NT2/D1 (cell line): ENCODE data around the gene SUSD1.

Experiments
- DNase-seq: peaks from one replicate; pipeline ENCODE4 v3.0.0-alpha.2; 2011; ENCODE audit warnings: low read depth, low spot score
- H3K27me3 ChIP-seq: 2 replicates; pipeline ENCODE4 v1.6.0; 2011; ENCODE audit warnings: mild to moderate bottlenecking; ENCODE audit not compliant: insufficient read length, insufficient read depth
- H3K36me3 ChIP-seq: 2 replicates; pipeline ENCODE4 v1.6.1; 2011; ENCODE audit warnings: mild to moderate bottlenecking, low read length, mixed read lengths; ENCODE audit not compliant: insufficient read depth, insufficient read length
- H3K4me1 ChIP-seq: 2 replicates; pipeline ENCODE4 v1.5.1; 2011; ENCODE audit not compliant: insufficient read depth, insufficient read length
- H3K4me3 ChIP-seq: 2 replicates; pipeline ENCODE4 v1.5.1; 2011; ENCODE audit warnings: low read depth; ENCODE audit not compliant: insufficient read length
- H3K9ac ChIP-seq: 2 replicates; pipeline ENCODE4 v1.6.0; 2011; ENCODE audit warnings: low read depth; ENCODE audit not compliant: insufficient read length
- H3K9me3 ChIP-seq: 2 replicates; pipeline ENCODE4 v1.5.1; 2011; ENCODE audit warnings: mild to moderate bottlenecking, low read length; ENCODE audit not compliant: insufficient read depth
- SUZ12 ChIP-seq: IDR thresholded peaks from 2 replicates; pipeline ENCODE4 v1.6.1; 2011; ENCODE audit not compliant: insufficient read length, insufficient read depth; ENCODE audit errors: extremely low read depth
- YY1 ChIP-seq: IDR thresholded peaks from 2 replicates; pipeline ENCODE4 v1.6.1; 2011; ENCODE audit not compliant: insufficient read length, insufficient read depth
- ZNF274 ChIP-seq: IDR thresholded peaks from 2 replicates; pipeline ENCODE4 v1.6.1; 2011; ENCODE audit warnings: mild to moderate bottlenecking, low read depth, low read length

Gene SUSD1

DNA sequence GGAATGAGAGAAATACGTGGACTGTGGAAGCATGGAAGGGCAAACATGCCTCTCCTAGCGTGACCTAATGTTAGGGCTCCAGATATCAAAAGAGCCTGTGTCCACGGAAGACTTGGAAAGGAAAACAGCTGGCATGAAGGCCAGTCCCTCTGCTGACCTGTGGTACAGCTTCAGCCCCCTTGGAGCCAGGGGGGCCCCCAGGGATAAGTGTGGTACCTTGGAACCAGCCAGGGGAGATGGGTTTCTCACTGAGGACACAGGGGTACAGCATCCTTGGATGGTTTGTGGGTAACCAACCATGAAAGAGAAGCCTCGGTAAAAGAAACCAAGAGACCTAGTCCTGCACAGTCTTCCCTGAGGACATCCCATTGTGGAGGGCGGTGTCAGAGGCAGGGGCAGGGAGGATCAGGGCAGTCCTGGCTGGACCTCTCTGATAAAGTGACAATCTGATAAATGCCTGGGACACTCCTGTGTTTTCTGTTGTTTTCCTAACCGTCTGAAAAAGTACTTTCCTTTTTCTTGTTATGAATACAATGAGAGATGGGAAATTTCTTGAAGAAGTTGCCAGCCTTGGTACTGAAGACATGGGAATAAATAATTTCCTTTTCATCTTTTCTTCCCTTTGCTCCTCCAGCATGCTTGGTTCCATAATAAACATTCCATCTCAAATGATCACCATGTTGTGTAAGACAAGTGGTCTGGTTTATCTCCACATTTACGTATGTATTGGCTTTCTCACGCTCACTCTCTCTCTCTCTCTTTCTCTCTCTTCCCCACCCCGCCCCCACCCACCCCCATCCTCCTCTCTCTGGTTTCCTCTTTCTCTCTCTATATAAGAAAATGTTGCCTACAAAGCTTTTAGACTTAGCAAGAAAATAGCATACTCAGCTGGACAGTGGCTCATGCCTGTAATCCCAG, 102.1 kb downstream of the SUSD1 start:
- DNase-seq: no peak
- no peak overlapping the region for H3K9ac ChIP-seq
- no peaks in the 10 kb centered on the region for H3K4me1 ChIP-seq
- no peak for TF ChIP-seq YY1
- no peak for TF ChIP-seq ZNF274
- no peak for TF ChIP-seq SUZ12
- no peaks in the 10 kb centered on the region for H3K9me3 ChIP-seq
- H3K4me3 ChIP-seq: no peak overlapping the region
- H3K36me3 ChIP-seq: peaks cover 5% of the 10 kb centered on the region
- H3K27me3 ChIP-seq: no peaks in the 10 kb centered on the region

DNA sequence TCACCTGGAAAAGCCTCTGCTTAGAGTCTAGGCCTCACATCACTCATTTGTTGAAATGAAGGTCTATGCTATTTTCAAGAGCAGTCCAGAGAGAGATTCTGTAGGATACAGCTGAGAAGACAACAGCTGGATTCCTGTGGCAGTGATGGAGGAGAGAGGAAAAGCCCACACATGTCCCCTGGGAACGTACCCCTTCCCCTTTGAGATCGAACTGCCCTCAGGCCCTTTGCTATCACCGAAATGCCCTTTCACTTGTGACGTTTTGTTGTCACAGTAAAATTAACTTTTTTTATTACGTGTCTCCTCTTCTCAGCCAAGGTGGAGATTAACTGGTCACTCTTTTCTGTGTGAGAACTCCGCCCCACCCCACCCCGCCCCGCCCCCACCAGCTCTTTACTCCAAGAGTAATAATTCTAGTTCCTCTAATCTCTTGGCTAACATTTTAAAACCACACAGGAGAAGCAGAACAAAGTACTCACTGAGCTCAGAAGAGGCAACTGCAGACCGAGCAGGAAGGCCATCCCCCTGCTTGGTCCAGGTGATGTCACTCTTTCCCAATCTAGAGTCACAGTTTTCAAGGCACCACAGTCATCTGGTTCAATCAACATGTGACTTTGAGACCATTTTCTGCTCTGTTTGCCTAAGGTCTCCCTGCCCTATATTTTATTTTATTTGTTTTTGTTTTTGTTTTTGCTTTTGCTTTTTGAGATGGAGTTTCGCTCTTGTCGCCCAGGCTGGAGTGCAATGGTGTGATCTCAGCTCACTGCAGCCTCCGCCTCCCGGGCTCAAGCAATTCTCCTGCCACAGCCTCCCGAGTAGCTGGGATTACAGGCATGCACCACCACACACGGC, 105.6 kb downstream of the SUSD1 start:
- no peak for DNase-seq
- no peak for TF ChIP-seq SUZ12
- TF ChIP-seq YY1: no peak
- TF ChIP-seq ZNF274: no peak
- peaks cover 8% of the 10 kb centered on the region for H3K4me1 ChIP-seq
- no peak overlapping the region for H3K9ac ChIP-seq
- H3K36me3 ChIP-seq: peaks cover 5% of the 10 kb centered on the region
- no peaks in the 10 kb centered on the region for H3K27me3 ChIP-seq
- H3K9me3 ChIP-seq: no peaks in the 10 kb centered on the region
- no peak overlapping the region for H3K4me3 ChIP-seq

- Histone ChIP-seq H3K27me3 (no peaks in the 10 kb centered on the region), H3K9me3 (no peaks in the 10 kb centered on the region), H3K9ac (no peak overlapping the region), H3K36me3 (peaks cover 10% of the 10 kb centered on the region), H3K4me1 (peaks cover 8% of the 10 kb centered on the region), H3K4me3 (no peak overlapping the region)
- no peak for DNase-seq
- no peak for TF ChIP-seq SUZ12
- TF ChIP-seq YY1: no peak
- TF ChIP-seq ZNF274: no peak
Measured at GRCh38 chr9:112065806-112066606, 109.1 kb downstream of the SUSD1 start.

GRCh38 chr9:112064871-112065270, 110.2 kb downstream of the SUSD1 start:
- no peak for TF ChIP-seq YY1
- no peak for TF ChIP-seq ZNF274
- TF ChIP-seq SUZ12: no peak
- DNase-seq: no peak
- Histone ChIP-seq H3K9ac (no peak overlapping the region), H3K9me3 (no peaks in the 10 kb centered on the region), H3K4me3 (no peak overlapping the region), H3K27me3 (no peaks in the 10 kb centered on the region), H3K36me3 (peaks cover 13% of the 10 kb centered on the region), H3K4me1 (peaks cover 8% of the 10 kb centered on the region)

- TF ChIP-seq ZNF274 (no peak), YY1 (no peak), SUZ12 (no peak)
- Histone ChIP-seq H3K9me3 (no peaks in the 10 kb centered on the region), H3K27me3 (no peaks in the 10 kb centered on the region), H3K4me1 (peaks cover 8% of the 10 kb centered on the region), H3K36me3 (peaks cover 13% of the 10 kb centered on the region), H3K9ac (no peak overlapping the region), H3K4me3 (no peak overlapping the region)
- DNase-seq: no peak
Measured at GRCh38 chr9:112063586-112063985, 111.5 kb downstream of the SUSD1 start.

GRCh38 chr9:112063151-112063550, 111.9 kb downstream of the SUSD1 start:
- Histone ChIP-seq H3K27me3 (no peaks in the 10 kb centered on the region), H3K36me3 (peaks cover 13% of the 10 kb centered on the region), H3K9ac (no peak overlapping the region), H3K4me3 (no peak overlapping the region), H3K4me1 (peaks cover 8% of the 10 kb centered on the region), H3K9me3 (no peaks in the 10 kb centered on the region)
- no peak for DNase-seq
- no peak for TF ChIP-seq YY1
- no peak for TF ChIP-seq SUZ12
- TF ChIP-seq ZNF274: no peak
